Lung (tissue), 12 donors: ENCODE data around the gene TSR1. TPM values are rescaled to one million over a fixed set of nuclear protein-coding genes. Genes with fewer than 3 reads are reported as not detected.

Experiments used
- ATAC-seq: fragments of 200-7000 bp; cut with Tn5 transposase; one replicate; pipeline ENCODE4 v1.9.1; 2020; ENCODE audit warnings: moderate number of reproducible peaks; ENCODE audit not compliant: insufficient read depth, low FRiP score
- DNase-seq, 3 donors: peaks; one replicate each; pipeline ENCODE4 v3.0.0-alpha.2; 2013 to 2017
- H3K27ac ChIP-seq, 2 donors: one replicate each; pipeline ENCODE4 v1.5.1; 2013; ENCODE audit warnings: mild to moderate bottlenecking in 2 of 2, moderate library complexity in 2 of 2, control low read depth in 1 of 2, inconsistent platforms in 1 of 2, low read depth in 1 of 2, low read length in 1 of 2
- H3K27me3 ChIP-seq, 3 donors: one replicate each; pipeline ENCODE4 v1.5.1; 2013; ENCODE audit warnings: low read length in 2 of 3; ENCODE audit not compliant: control insufficient read depth in 3 of 3, insufficient read depth in 3 of 3
- H3K36me3 ChIP-seq, 4 donors: one replicate each; pipeline ENCODE4 v1.5.1; 2013; ENCODE audit warnings: low read length in 4 of 4, mild to moderate bottlenecking in 1 of 4, moderate library complexity in 1 of 4; ENCODE audit not compliant: control insufficient read depth in 4 of 4, insufficient read depth in 4 of 4
- H3K4me1 ChIP-seq, 5 donors: one replicate each; pipeline ENCODE4 v1.5.1; 2013; ENCODE audit warnings: low read length in 5 of 5, mild to moderate bottlenecking in 2 of 5, moderate library complexity in 1 of 5; ENCODE audit not compliant: control insufficient read depth in 5 of 5, insufficient read depth in 5 of 5
- H3K4me3 ChIP-seq: one replicate; pipeline ENCODE4 v1.5.1; 2013; ENCODE audit warnings: mild to moderate bottlenecking, control low read depth, moderate library complexity
- H3K9ac ChIP-seq, 2 donors: one replicate each; pipeline ENCODE4 v1.5.1; 2013; ENCODE audit warnings: low read length in 2 of 2, control low read depth in 1 of 2; ENCODE audit not compliant: insufficient read depth in 1 of 2
- H3K9me3 ChIP-seq, 4 donors: one replicate each; pipeline ENCODE4 v1.5.1; 2013; ENCODE audit warnings: low read length in 3 of 4, mild to moderate bottlenecking in 1 of 4, moderate library complexity in 1 of 4; ENCODE audit not compliant: control insufficient read depth in 4 of 4, insufficient read depth in 3 of 4
- WGBS, 2 donors: extraction: QIAGEN DNeasy Blood & Tissue Kit; methylation state at CpG; one replicate each; pipeline ENCODE4 v1.1.7; 2013; 5-methylcytosine and 5-hydroxymethylcytosine counted together
- polyA plus RNA-seq, 2 donors: library from polyadenylated mRNA; stranded (reverse); fragments of 200-250 nt; gene quantifications; one replicate each; pipeline ENCODE4 v1.2.1, GENCODE V29; 2013
- total RNA-seq, 2 donors: library from RNA; depleted of rRNA in 1 of 2; stranded (reverse); fragments of >200 nt in 1 of 2; gene quantifications; one replicate each; pipeline ENCODE4 v1.2.1, GENCODE V29; 2014 to 2021
- TF ChIP-seq, protein P1 (sequence below): IDR thresholded peaks from 2 replicates; pipeline ENCODE4 v1.5.1; 2012; ENCODE audit warnings: mild to moderate bottlenecking; ENCODE audit errors: control extremely low read depth, extremely low read depth
- donor health status: control.
- donor health status: control.
- donor health status: Bipolar disorder and iron deficiency.
- donor health status: healthy.
- donor health status: DM: yes; HTN: yes; CAD: no.

Gene TSR1
- total and polyA plus RNA-seq, 4 donors, result 11.8 to 24.1 (median 19.4) TPM

DNA sequence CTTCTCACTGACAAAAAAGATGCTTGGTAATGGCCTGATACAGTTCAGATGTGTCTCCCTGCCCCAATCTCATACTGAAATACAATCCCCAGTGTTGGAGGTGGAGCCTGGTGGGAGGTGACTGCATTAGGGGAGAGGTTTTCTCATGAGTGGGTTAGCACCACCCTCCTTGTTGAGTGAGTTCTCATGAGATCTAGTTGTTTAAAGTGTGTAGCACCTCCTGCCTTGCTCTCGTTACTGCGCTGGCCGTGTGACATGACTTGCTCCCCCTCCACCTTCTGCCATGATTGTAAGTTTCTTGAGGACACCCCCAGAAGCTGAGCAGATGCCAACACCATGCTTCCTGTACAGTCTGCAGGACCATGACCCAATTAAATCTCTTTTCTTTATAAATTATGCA lies 5.0 kb downstream of the TSR1 start:
- H3K9me3 ChIP-seq, result no peaks in the 10 kb centered on the region
- TF ChIP-seq, protein P1, sequence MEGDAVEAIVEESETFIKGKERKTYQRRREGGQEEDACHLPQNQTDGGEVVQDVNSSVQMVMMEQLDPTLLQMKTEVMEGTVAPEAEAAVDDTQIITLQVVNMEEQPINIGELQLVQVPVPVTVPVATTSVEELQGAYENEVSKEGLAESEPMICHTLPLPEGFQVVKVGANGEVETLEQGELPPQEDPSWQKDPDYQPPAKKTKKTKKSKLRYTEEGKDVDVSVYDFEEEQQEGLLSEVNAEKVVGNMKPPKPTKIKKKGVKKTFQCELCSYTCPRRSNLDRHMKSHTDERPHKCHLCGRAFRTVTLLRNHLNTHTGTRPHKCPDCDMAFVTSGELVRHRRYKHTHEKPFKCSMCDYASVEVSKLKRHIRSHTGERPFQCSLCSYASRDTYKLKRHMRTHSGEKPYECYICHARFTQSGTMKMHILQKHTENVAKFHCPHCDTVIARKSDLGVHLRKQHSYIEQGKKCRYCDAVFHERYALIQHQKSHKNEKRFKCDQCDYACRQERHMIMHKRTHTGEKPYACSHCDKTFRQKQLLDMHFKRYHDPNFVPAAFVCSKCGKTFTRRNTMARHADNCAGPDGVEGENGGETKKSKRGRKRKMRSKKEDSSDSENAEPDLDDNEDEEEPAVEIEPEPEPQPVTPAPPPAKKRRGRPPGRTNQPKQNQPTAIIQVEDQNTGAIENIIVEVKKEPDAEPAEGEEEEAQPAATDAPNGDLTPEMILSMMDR, result no peak
- ATAC-seq, result no peak
- H3K27me3 ChIP-seq, result no peaks in the 10 kb centered on the region
- WGBS, 2 donors, result 59 to 86% methylated on average over 3 of the region's 3 CpGs
- DNase-seq, result no peak
- H3K4me3 ChIP-seq, result no peak overlapping the region
- H3K36me3 ChIP-seq, result peaks cover 29 to 55% (median 50%) of the 10 kb centered on the region in 4 donors
- no peak overlapping the region for H3K9ac ChIP-seq
- H3K4me1 ChIP-seq, result peaks cover 3 to 7% (median 4%) of the 10 kb centered on the region in 5 donors
- no peak overlapping the region for H3K27ac ChIP-seq

DNA sequence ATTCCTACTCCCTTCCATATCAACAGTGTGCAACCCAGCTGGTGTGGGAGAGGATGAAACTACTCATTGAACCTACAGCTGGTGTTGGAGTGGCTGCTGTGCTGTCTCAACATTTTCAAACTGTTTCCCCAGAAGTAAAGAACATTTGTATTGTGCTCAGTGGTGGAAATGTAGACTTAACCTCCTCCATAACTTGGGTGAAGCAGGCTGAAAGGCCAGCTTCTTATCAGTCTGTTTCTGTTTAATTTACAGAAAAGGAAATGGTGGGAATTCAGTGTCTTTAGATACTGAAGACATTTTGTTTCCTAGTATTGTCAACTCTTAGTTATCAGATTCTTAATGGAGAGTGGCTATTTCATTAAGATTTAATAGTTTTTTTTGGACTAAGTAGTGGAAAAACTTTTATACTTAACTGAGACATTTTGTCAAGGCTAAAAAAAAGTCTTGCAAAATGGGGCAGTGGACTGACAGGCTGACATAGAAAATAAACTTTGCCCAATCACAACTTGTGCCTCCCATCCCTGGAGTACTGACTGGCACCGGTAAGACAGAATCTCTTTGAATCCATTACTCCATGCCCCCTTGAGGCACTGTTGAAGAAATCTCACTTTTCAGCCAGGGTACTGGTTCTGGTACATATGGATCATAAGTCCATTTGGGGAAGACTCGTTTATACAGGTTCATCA lies 12.5 kb downstream of the TSR1 start:
- H3K27me3 ChIP-seq, result no peaks in the 10 kb centered on the region
- no peaks in the 10 kb centered on the region for H3K9me3 ChIP-seq
- H3K36me3 ChIP-seq, result peaks cover 24 to 47% (median 34%) of the 10 kb centered on the region in 4 donors
- TF ChIP-seq, protein P1, result no peak
- H3K4me3 ChIP-seq, result no peak overlapping the region
- H3K9ac ChIP-seq, result no peak overlapping the region
- ATAC-seq, result no peak
- no peak overlapping the region for H3K27ac ChIP-seq
- 85 to 86% methylated on average over 2 of the region's 2 CpGs for WGBS, 2 donors
- no peaks in the 10 kb centered on the region for H3K4me1 ChIP-seq
- DNase-seq, result no peak

DNA sequence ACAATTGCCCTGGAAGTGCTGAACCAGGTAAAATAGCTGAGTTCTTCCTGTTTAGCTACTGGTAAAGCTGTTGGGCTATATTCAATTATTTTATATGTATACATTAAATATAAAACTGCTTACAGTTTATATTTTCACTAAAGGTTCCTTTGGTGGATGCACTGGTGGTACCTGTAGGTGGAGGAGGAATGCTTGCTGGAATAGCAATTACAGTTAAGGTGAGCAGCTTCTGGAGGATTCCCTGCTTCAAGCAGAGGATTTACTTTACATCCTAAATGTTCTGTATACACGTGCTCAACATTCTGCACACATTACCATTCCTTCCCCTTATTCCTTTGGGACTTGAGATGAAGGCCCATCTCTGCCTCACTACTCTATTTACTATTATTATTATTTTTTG lies 14.9 kb downstream of the TSR1 start:
- Histone ChIP-seq H3K4me1 (no peaks in the 10 kb centered on the region), H3K9me3 (no peaks in the 10 kb centered on the region), H3K27ac (no peak overlapping the region), H3K4me3 (no peak overlapping the region), H3K9ac (no peak overlapping the region), H3K27me3 (no peaks in the 10 kb centered on the region), H3K36me3 (peaks cover 16 to 41% (median 26%) of the 10 kb centered on the region in 4 donors)
- TF ChIP-seq, protein P1, result no peak
- WGBS, 2 donors, result 80 to 92% methylated on average over 1 of the region's 1 CpG
- no peak for ATAC-seq
- no peak for DNase-seq

DNA sequence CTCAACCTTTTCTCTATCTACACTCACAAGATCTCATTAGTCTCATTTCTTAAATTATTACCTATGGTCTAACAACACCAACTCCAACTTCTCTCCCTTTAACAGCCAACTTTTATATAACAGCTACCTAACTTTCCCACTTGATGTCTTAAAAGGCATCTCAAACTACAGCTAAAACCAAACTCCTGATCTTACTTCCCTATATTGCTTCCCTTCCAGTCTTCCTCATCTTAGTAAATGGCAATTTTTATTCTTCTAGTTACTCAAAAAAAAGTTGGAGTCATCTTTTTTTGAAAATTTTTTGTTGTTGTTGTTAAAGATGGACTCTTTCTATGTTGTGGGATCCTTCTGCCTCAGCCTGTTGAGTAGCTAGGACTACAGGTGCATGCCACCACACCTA lies 17.2 kb downstream of the TSR1 start:
- H3K9me3 ChIP-seq, result no peaks in the 10 kb centered on the region
- no peak overlapping the region for H3K9ac ChIP-seq
- peaks cover 3 to 25% (median 13%) of the 10 kb centered on the region in 4 donors for H3K36me3 ChIP-seq
- no peak for DNase-seq
- H3K4me3 ChIP-seq, result no peak overlapping the region
- no peak overlapping the region for H3K27ac ChIP-seq
- ATAC-seq, result no peak
- H3K27me3 ChIP-seq, result no peaks in the 10 kb centered on the region
- TF ChIP-seq, protein P1, result no peak
- H3K4me1 ChIP-seq, result no peaks in the 10 kb centered on the region
